Kasumi-1 (cell line): ENCODE results near the gene PFKP.

ENCODE experiments used
- DNase-seq, 2 experiments: peaks; one replicate each; lab custom pipeline; 2025; lab: John Stamatoyannopoulos, UW

PFKP gene

DNA sequence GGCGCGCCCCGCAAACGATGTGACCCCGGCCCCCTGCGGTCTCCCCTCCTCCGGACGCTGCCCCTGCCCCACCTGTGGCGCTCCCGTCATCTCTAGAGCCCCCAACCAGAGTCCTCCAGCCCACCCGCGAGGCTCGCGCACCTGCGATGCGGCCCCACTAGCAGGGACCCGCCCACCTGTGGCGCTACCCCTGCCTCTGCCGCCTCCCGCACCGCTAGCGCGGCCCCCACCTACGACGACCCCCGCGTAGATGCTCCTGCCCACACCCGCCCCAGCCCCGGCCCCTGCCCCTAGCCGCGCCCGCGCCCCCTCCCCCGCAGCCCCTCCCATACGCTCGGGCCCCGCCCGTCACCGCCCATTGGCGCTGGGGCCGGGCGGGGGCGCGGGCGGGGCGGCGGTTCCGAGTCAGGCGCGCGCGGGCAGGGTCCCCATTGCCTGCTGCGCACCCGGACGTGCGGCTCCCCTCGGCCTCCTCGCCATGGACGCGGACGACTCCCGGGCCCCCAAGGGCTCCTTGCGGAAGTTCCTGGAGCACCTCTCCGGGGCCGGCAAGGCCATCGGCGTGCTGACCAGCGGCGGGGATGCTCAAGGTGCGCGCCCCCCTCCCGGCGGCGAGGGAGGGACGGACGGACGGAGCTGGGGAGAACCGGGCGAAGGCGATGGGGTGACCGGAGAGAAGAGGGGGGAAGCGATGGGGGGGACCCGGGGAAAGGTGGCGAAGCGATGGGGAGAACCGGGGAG, at the start of gene PFKP:
TSS of gene PFKP (plus strand) at position 431 of the 741 bp plus-strand sequence. CDS start at position 479, 48 bp downstream.
- peak in 1 of 2 experiments; percentile 36 for DNase-seq

DNA sequence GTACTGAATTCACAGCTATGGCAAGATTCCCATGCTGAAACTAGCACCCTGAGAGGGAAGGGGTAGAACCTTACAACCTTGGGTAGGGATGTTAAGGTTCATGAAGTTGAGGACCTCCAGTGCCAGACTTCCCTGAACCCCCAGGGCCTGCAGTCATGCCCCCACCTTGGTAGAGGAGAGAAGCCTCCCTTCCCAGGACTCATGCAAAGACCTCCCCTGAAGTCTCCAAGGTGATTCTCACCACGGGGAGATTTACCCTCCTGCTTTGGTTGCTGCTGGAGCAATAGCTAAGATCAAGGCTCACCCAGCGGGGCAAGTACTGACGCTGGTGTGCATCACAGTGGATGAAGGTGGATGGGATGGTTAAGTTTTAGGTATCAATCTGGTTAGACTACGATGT, 49.1 kb upstream of the PFKP start:
- no peak for DNase-seq

DNA sequence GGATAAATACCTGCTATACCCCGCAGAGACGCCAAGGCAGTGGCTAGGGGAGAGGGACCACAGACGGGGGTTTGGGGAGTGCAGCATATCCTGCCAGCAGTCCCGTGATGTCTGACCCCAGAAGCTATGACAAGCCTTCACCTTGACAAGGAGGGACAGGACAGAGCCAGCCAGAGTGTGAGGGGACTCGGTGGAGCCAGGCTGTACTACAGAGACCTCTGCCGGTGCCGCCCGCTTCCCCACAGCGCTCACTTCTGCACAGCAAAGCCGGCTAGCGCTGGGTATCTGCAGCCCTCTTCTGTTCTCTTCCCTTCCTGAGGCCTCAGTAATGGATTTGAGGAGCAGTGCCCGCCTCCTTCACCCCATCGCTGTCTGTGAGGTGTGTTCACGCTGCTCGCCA, 47.0 kb upstream of the PFKP start:
- no peak for DNase-seq

DNA sequence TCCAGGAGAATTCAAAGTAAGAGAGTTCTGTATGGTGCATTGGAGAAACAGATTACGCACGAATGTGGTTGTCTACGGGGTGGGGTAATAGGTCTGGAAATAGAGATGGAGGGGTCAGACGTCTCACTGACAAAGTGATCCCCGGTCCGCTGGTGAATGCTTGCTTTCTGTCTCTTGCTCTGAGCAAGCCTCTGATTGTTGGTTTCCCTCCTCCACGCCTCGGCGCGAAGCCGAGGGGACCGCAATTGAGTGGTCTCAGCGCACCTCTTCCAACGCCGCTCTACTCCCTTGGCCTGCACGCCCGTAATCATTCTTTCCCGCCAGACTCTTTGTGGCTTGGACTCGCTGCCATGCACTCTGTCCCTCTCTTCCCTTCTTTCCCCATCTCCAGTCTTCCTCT, 46.5 kb upstream of the PFKP start:
- DNase-seq, result no peak

DNA sequence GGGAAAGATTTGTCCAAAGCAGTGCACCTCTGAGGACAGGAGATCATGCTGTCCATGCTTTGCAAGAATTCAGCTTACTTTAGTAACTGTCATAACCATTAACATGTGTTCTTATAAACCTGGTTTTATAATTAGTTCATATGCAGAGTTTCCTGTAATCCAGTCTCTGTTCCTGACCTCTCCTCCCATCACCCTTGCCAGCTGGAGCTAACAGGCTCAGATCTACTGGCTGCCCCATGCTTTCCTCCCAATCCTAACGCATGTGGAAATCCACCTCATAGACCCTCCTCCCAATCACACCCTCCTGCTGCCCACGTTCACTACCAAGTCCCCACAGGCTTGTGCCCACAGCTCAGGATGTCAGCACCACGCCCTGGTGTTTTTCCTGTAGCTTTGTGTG, 45.3 kb upstream of the PFKP start:
- no peak for DNase-seq

DNA sequence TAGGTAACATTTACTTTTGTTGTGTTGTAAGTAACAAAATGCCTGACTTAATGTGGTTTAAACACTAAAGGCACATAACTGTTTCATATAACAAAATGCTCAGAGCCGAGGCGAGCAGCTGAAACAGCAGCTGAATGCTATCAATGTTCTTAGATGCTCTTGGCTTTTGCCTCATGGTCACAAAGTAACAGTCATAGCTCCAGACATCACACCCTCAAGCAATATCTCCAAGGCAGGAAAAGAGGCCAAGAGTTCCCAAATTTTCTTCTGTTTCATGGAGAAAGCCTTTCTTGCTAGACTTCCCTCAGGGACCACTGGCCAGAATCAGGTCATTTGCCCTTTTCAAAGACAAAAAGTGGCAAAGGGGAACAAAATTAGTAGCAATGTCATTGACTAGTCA, 43.5 kb upstream of the PFKP start:
- DNase-seq, result no peak

DNA sequence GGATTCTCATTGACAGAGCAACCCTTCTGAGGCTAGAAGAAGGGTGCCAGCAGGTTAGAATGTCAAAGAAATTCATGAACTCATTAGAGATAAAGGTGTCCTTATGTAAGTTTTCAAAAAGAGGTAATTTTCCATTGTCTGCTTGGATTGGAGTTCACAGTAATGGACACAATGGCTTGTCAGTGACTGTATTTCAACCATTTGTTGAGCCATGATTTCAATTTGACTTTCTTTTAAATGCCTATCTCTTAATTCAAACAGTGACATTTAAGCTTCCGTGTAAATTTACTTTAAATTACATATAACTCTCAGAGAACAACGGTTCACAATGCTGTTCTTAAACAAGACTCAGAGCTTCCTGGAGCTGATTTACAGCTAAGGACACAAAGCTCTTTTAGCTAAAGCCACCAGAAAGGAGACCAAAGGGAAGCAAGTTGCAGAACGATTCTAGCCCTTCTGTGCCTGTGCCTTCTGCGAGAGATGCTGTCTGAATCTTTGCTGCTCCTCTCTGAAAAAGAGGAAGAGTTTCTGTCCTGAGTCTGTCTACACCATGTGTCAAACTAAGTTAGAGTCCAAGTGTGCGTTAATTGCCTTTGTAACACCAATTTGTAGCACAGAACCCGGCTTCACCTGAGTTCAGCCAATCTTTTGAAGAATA, 42.2 kb upstream of the PFKP start:
- DNase-seq, result no peak

DNA sequence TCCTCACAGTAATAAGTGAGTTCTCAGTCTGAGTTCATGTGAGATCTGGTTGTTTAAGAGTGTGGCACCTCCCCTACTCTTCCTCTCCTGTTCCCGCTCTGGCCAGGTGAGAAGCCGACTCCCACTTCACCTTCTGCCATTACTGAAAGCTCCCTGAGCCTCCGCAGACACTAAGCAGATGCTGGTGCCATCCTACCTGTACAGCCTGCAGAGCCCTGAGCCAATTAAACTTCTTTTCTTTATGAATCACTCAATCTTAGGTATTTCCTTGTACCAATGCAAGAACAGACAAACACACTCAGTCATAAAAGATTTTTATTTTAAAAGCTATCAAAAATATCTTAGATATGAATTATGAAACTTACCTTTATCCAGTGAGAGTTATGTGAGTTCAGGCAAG, 39.5 kb upstream of the PFKP start:
- no peak for DNase-seq

DNA sequence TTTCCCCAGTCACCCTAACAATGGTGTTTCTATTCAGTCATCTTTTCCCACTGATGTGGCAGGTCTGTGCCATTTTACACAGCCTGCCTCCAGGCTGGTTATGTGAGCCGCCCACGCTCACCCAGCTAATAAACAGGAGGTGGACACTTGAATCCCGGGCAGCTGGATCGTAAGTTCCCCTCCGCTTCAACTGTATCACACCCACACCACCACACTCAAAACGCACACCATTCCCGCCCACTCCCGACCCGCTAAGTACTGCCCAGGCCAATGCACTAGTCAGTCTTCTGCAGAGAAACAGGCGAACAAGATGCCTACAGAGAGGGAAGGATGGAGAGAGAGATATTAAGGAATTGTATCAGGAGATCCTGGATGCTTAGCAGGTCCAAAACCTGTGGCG, 38.9 kb upstream of the PFKP start:
- no peak for DNase-seq

DNA sequence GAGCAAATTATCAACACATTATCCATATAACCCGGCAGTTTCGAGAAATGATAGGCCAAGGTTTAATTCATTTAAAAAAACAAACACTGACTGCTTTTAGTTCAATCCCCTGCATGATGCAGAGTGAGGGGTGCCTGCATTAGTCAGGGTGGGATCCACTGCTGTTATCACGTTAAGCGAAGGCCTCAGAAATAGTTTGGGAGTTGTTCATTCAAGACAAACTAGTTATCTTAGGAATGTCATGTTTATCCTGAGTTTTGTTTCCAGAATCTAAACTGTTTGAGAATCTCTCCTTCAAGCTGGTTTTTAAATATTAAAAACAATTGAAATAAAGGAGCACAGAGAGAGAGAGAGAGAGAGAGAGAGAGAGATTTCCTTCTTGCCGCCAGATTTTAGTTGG, 36.6 kb upstream of the PFKP start:
- no peak for DNase-seq

DNA sequence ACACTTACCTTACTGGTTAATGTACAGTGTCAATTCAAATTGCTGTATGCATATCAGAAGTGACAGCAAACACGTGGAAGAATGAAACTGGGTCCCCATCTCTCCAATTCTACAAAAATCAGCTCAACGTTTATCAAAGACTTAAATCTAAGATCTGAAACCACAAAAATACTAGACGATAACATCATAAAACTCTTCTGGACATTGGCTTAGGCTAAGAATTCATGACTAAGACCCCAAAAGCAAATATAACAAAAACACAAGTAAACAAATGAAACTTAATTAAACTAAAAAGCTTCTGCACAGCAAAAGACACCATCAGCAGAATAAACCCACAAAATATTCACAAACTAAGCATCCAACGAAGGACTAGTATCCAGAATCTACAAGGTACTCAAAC, 35.9 kb upstream of the PFKP start:
- DNase-seq, result no peak

DNA sequence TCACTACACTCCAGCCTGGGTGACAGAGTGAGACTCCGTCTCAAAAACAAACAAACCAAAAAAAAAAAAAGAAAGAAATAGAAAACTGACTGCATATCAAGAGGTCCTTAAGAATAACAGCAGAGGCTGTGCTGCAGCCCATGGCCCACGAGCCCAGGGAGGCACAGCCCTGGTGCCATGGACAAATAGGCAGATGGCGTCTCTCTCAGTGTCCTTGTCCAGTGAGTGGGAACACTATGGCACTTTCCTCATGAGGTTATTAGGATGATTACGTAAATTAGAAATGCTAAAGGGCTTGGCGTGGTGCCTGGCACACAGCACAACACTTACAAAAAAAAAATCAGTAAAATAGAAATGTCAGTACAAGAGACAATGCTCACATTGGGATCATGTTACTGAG, 33.4 kb upstream of the PFKP start:
- no peak for DNase-seq

DNA sequence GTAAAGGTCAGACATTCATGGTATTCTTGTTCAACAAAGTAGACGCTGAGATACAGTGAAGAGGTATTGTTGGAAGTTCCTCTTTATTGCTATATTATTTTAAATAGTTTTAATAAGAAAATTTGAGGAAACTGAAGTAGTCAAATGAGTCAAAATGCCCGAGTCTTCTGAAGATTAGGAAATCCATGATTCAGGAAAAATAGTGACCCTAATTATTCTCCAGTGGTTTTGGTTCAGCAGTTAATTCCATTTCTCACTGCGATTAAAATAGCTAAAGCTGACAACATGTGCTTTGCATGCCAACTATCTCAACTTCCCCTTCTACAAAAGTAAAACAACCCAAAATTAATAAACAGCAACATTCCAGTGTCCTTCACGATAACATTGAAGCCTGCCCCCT, 32.7 kb upstream of the PFKP start:
- no peak for DNase-seq

DNA sequence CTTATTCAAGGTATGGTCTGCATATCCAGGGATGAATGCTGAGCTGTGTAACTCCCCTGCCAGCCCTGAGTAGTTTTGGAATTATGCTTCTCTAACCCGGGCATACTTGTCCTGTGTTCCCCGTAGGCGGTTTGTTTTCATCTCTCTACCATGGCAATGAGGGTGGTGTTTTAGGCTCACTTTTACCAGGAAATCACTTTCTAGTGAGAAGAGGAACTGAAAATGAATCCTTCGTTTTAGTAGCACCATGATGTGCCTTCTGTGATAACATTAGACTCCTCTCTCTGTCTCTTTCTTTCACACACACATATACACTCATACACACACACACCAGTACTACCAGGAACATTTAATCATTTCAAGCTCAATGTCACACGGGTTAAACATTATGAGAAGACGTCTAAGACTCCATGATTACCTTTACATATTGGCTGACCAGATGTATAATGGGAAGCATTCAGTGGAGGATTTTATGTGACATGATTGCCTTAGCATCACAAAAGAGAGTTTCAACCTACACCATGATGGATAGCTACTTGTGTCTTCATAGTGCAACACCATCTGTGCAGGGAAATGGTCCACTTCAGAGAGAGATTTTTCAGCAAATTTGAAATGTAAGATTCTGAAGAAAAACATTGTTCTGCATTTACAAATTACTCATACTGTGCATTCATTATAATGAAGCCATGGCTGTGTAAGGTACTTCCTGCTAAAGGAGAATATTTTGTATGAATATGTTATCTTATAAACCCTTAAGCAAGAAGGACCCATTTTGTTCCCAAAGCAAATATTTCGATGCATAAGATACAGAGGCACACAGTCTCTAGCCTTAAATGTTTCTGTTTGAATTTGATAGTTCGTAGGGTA, 31.0 kb upstream of the PFKP start:
- no peak for DNase-seq

DNA sequence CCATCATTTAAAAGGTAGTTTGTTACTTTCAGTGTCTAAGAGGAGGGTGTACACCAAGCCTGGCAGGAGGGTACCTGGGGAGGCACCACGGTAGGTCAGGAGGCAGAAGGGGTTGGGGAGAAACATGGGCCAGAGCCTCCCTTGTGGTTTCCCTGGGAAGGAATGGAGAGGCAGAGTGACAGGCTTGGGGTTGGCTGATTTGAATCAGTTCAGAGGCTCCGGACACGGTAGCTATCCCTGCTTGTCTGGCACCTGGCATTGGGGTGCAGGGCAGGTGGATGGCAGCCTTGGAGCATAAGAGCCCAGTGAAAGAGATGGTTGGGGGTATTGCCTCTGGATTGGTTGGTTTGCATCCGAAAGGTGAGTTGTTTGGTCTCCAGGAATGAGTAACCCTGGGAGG, 30.2 kb upstream of the PFKP start:
- no peak for DNase-seq

DNA sequence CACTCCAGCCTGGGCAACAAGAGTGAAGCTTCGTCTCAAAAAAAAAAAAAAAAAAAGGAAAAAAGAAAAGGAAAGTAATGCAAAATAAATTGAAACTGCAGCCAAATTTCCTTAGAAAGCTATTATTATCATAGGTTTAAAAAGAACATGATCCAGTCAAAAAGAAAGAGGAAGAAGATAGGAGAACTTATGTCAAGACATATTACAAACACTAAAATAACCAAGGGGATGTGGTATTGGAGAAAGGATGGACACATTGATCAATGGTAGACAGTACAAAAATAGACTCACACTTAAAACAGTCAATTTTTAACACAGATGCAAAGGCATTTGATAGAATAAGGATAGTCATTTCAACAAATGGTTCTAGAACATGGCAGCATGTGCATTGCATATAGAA, 27.3 kb upstream of the PFKP start:
- DNase-seq, result peak; percentile 54 to 58

DNA sequence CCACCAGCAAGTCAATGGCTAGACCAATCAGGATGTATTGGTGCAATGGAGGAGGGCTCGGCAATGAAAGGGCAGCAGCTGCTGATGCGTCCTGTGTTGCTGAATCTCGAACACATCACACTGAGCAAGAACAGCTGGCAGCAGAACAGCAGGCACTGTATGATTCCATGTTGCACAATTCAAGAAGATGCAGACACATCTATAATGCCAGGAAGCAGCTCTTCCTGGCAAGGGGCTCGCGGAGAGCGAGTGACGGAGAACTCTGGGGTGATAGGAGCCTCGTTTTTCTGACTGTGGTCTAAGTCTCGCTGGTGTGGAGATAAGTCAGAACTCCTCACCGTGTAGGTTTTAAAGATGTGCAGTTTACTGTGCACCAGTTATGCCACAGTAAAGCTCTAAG, 24.8 kb upstream of the PFKP start:
- no peak for DNase-seq

DNA sequence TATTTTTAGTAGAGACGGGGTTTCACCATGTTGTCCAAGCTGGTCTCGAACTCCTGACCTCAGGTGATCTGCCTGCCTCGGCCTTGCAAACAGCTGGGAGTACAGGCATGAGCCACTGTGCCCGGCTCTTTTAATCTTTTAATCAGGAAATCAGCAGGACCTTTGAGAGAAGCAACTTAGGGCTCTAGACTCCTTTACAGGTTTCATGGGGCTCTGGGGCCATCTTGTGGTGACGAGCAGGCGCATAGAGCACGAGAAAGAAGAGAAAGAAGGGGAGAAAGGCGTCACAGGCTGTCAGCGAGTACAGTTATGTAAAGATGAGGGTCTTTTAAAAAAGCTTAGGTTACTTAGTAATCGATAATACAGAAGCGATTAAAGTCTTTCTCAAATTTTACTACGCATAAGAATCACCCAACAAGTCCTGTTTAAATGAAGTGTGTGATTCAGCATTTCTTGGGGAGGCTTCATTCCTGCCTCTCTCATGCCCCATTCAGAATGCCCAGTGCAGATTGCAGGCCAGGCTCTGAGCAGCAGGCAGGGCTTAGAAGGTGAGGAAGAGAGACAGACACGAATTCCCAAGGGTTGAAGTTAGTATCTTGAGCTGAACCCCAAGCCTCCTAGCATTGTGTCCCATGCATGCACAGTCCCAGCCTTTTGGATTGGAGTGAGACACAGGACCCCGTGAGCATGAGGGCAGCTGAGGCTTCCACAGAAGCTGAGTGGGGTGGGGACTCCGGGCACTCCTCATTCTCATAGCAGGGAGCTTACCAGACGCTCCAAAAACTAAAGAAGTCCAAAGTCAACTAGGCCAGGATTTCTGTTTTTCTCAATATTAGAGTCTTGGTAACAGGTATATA, 23.6 kb upstream of the PFKP start:
- peak; percentile 84 to 91 for DNase-seq

DNA sequence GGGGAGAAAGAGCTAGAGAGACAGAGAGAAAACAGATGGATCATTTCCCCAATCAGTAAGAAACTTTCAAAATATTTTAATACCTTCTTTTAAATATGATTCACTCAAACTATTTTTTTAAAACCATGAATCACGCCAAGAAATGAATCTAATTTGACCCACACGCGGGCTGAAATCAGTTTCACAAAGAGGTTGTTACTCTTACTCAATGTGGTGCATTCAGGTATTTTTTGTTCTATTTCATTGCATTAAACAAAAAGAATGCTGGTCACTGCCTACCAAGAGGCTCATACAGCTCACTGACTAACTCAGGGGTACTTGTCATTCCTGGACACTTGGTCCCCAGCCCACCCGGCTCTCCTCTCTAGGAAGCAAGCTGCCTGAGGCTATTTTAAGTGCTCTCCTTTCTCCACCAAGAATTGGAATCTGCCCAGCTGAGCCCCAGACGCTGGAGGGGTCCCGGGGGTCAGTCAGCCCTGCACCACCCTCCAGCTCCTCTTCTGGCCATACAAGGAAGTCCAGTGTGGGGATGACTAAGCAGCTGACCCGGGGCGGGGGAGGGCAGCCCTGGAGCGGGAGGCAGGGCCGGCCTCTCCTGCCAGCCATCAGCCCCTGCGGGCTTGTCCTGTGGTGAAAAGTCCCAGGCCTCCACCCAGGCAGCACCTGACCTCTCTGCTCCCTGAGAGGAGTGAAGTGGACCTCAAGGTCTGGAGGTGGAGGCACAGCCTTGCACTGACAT, 21.7 kb upstream of the PFKP start:
- DNase-seq, result no peak

DNA sequence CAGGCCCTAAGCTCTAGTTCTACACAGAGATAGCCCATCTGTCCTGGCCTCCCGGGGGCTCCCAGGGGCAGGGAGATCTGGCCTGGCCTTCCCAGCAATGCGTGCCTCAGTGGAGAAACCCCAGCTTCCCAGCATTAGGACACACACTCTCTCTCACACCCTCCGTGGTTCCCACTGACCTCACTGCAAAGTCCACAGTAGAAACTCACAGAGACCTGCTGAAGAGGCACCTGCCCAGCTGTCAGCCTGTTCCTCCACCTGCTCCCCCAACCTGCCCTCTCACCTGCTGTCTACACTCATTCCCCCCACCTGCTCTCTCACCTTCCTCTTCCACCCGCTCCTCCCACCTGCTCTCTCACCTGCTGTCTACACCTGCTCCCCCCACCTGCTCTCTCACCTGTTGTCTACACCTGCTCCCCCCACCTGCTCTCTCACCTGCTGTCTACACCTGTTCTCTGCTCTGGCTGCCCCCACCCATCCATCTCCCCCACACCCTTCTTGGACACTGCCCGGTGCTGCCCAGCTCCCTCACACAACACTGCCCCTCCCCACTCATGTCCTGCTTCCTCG, 21.1 kb upstream of the PFKP start:
- DNase-seq, result no peak

DNA sequence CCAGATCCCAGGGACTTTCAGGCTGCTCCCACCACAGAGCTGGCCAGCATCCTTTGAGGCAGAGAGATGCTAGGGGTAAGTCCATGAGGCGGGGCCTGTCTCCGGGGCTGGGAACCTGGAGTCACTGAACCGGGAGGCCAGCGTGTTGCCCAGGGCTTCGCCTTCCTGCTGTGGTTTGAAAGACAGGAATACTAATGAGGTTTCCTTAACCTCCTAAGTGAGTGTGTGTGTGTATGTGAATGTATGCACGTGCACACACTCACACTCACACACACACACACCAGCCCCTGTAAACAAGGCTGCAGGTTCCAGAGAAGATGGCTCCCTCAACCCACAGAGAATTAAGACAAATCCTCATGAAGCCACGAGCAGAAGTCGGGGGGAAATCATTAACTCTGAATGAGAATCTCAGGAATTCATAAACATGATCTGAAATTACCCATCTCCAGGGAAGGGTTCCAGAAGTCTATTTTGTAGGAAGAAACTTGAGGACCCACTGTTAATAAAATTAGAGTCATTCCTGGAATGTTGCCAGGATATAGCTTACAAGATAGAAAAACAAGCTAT, 20.3 kb upstream of the PFKP start:
- DNase-seq, result no peak
